Epithelial cell of proximal tubule (primary cell): ENCODE results near the gene TMEM141. TPM values are rescaled to one million over a fixed set of nuclear protein-coding genes. Genes with fewer than 3 reads are reported as not detected.
"Not testable (repeated sequence)": the region's sequence is repeated elsewhere in the genome, so short reads cannot be mapped to it uniquely, and the experiment has no call there.

Experiments
- DNase-seq: peaks from one replicate; pipeline ENCODE4 v3.0.0-alpha.2; 2011; ENCODE audit warnings: low read depth
- H3K4me3 ChIP-seq: 2 replicates; pipeline ENCODE4 v1.5.1; 2011; ENCODE audit warnings: low read depth, mild to moderate bottlenecking, low read length
- CTCF ChIP-seq: conservative IDR thresholded peaks from 2 replicates; pipeline ENCODE4 v1.5.1; 2012; ENCODE audit warnings: low read depth, mild to moderate bottlenecking, low read length
- total RNA-seq: library from RNA; depleted of rRNA; stranded (reverse); fragments of >200 nt; gene quantifications from 2 replicates; pipeline ENCODE4 v1.2.3, GENCODE V29; 2015

Gene TMEM141
- total RNA-seq, 1 donor from 2014 or later: 108 TPM

- DNase-seq: no peak
- no peak for TF ChIP-seq CTCF
- peak overlapping the region; percentile 64 for H3K4me3 ChIP-seq
These were observed 8.1 kb downstream of the TMEM141 start for GRCh38 chr9:136799079-136799853.

- peak overlapping the region; percentile 64 for H3K4me3 ChIP-seq
- no peak for TF ChIP-seq CTCF
- no peak for DNase-seq
These were observed 8.9 kb downstream of the TMEM141 start for GRCh38 chr9:136799854-136800657.

GRCh38 chr9:136802321-136802720, 11.2 kb downstream of the TMEM141 start:
- DNase-seq: no peak
- no peak overlapping the region for H3K4me3 ChIP-seq
- no peak for TF ChIP-seq CTCF

GRCh38 chr9:136803009-136803550, 11.9 kb downstream of the TMEM141 start:
- H3K4me3 ChIP-seq, DNase-seq: not testable (repeated sequence)

- DNase-seq: no peak
- H3K4me3 ChIP-seq: no peak overlapping the region
- TF ChIP-seq CTCF: no peak
These were observed 12.7 kb downstream of the TMEM141 start for GRCh38 chr9:136803551-136804508.

GRCh38 chr9:136804509-136805206, 13.5 kb downstream of the TMEM141 start:
- DNase-seq: no peak
- TF ChIP-seq CTCF: no peak
- no peak overlapping the region for H3K4me3 ChIP-seq
